Adrenal gland (tissue), 5 donors: Measurements from ENCODE around the gene ZNF469.

Experiments
- POLR2A ChIP-seq, 2 donors: fragments of 450-650 bp; IDR thresholded peaks; one replicate each; pipeline ENCODE4 v1.6.1; 2017; ENCODE audit warnings: antibody characterized with exemption in 2 of 2, mild to moderate bottlenecking in 2 of 2, moderate library complexity in 1 of 2
- TF ChIP-seq, protein P1 (sequence below), 6 experiments: fragments of 450-650 bp in 4 of 6; fragments of 200-600 bp in 2 of 6; sonication (generic) in 1 of 6; IDR thresholded peaks; 1 replicate in 5 of 6; 2 replicates in 1 of 6; pipeline versions ENCODE4 v1.5.1 to v1.8.0; 2016 to 2021; ENCODE audit warnings: antibody characterized with exemption in 6 of 6, mild to moderate bottlenecking in 2 of 6, moderate library complexity in 1 of 6
- donor health status: DM: no; HTN: no; CAD: no.

DNA sequence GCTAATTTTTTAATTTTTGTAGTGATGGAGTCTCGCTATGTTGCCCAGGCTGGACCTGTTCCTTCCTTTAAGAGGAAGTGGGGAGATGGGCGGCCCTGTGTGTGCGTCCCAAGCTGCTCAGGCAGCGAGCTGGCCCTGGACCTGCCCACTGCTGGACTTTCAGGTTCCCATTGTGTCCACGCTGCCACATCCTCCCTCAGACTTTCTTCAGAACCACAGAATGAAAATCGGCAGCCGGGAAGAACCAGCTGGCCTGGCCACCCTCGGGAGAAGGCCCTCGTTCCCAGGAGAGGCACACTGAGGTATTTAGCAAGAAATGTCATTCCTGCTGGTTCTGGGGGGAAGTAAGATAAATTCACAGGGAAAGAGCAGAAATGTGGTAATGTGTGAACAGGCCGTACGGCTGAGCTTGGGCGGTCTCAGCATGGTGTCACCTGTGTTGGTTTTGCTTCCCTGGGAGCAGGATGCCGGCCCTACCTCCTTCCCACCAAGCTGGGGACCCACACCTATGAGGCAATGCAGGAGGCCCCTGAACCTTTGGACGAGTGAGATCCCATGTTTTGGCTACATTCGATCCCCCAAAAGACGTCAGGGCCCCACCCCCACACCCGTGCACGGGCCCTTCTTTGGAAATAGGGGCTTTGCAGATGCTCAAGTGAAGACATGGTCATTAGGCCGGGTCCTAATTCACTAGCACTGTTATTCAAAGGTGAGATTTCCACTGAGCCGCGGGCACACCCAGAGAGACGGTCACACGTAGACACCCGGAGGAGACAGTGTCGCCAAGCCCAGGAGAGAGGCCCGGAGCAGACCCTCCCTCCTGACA, 35.9 kb upstream of the ZNF469 start:
- no peak for TF ChIP-seq POLR2A (IDR thresholded peaks at IDR 0.05)
- TF ChIP-seq, protein P1, sequence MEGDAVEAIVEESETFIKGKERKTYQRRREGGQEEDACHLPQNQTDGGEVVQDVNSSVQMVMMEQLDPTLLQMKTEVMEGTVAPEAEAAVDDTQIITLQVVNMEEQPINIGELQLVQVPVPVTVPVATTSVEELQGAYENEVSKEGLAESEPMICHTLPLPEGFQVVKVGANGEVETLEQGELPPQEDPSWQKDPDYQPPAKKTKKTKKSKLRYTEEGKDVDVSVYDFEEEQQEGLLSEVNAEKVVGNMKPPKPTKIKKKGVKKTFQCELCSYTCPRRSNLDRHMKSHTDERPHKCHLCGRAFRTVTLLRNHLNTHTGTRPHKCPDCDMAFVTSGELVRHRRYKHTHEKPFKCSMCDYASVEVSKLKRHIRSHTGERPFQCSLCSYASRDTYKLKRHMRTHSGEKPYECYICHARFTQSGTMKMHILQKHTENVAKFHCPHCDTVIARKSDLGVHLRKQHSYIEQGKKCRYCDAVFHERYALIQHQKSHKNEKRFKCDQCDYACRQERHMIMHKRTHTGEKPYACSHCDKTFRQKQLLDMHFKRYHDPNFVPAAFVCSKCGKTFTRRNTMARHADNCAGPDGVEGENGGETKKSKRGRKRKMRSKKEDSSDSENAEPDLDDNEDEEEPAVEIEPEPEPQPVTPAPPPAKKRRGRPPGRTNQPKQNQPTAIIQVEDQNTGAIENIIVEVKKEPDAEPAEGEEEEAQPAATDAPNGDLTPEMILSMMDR (IDR thresholded peaks at IDR 0.05) = no peak
